ENCODE results near the gene NDUFC2.
A peak's percentile ranks its signal among the peaks of the same experiment; 100 is the strongest.
"Not testable (repeated sequence)": the region's sequence is repeated elsewhere in the genome, so short reads cannot be mapped to it uniquely, and the experiment has no call there.

Gene NDUFC2

DNA sequence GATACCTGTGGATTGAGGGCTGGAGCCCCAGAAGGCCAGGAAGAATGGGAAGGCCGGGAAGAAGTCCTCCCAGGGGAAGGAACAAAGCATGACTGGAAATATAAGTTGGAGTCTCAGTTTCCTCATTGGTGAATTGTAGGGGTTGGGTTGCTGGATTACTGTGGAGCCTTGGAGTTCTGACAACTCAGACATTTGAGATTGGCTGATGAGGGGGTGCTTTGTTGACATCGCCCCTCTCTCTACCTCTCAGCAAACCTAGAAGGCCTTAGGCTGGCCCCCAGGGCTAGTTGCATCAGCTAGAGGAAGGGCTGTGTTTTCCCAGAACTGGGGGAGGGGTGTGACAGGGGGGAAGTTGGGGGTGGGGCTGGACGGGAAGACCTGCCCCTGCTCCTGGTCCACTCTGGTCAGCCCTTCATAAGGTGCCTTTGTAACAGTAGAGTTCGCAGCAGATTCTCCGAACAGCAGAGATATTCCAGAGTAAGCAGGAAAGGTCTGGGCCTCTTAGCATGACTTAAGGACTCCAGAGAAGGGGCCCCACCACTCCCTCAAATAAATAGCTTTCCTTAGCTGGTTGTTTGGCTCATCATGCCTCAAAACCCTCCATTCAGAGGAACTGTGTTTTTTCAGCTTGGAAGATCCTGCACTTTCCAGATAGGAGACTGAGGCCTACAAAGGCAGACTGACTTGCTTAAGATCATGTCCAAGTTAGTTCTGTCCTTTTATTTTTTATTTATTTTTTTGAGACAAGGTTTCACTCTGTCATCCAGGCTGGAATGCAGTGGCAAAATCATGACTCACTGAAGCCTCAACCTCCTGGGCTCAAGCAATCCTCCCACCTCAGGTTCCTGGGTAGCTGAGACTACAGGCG lies 28.5 kb downstream of the NDUFC2 start:
- peak in 1 of 2 experiments; percentile 29 for DNase-seq

GRCh38 chr11:78049348-78049747 lies 30.3 kb downstream of the NDUFC2 start:
- DNase-seq: no peak

- DNase-seq: peak in 1 of 2 experiments; percentile 13
Measured at GRCh38 chr11:78048561-78048960, 31.1 kb downstream of the NDUFC2 start.

DNA sequence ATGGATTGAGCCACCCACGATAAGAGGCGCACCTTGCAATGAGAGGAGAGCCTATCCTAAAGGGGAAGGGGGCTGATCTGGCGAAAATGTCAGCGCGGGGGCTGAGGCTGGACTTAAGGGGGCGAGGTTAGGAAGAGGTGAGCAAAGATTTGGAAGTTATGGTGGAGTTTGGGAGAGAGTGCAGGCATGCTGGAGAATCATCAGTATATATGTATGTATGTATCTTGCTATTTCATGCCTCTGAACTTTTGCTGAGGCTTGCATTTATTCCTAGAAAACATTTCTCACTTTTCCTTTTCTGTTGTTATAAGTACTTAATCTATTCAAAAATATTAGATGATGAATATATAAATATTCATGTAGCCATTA lies 33.2 kb downstream of the NDUFC2 start:
- DNase-seq: no peak

DNA sequence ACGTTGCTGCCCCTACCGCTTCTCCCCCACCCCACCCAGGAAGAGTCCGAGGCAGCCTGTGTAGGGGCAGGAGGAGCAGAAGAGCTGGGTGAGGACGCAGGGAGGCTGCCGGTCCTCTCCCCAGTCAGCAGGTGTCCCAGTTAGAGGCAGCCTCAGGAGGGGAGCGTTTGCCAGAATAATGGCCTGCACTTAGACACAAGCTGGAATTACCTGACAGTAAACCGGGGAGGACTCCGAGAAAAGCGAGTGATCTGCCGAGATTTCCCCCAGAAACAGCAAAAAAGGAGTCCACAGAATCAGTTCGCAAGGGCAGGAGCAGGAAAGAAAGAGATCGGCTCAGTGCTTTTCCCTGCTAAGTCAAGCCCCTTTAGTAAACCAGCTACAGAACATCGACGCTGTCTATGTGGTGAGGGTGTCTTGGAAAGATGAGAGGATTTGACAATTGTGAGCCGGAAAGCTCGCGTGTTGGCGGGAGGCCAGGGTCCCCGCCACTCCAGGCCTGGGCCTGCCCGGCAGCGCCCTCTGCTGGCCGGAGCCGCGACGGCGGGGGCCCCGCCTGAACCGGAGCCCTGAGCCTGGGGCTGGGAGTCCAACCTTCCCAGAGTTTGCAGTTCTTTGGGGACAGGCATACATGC lies 33.7 kb downstream of the NDUFC2 start:
- peak in 1 of 2 experiments; percentile 60 for DNase-seq

- DNase-seq: no peak
Measured at GRCh38 chr11:78044706-78045105, 35.0 kb downstream of the NDUFC2 start.

DNA sequence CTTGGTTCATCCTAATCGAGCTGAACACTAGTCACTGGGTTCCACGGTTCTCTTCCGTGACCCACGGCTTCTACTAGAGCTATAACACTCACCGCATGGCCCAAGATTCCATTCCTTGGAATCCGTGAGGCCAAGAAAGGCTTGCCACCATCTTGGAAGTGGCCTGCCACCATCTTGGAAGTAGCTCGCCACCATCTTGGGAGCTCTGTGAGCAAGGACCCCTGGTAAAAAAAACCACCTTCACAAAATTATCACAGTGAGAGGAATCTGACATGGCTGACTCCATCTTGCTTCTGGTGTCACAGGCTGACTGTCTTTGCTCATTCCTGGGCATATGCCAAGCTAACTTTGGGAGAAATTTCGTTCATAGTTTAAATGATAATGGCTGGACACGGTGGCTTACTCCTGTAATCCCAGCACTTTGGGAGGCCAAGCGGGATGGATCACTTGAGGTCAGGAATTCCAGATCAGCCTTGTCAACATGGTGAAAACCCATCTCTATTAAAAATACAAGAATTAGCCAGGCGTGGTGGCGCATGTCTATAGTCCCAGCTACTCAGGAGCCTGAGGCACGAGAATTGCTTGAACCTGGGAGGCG lies 37.7 kb downstream of the NDUFC2 start:
- DNase-seq: no peak

DNA sequence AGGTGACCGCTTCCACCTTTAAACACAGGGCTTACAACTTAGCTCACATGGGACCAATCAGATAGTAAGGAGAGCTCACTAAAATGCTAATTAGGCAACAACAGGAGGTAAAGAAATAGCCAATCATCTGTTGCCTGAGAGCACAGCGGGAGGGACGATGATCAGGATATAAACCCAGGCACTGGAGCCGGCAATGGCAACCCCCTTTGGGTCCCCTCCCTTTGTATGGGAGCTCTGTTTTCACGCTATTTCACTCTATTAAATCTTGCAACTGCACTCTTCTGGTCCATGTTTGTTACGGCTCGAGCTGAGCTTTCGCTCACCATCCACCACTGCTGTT lies 38.3 kb downstream of the NDUFC2 start:
- not testable (repeated sequence) for DNase-seq

DNA sequence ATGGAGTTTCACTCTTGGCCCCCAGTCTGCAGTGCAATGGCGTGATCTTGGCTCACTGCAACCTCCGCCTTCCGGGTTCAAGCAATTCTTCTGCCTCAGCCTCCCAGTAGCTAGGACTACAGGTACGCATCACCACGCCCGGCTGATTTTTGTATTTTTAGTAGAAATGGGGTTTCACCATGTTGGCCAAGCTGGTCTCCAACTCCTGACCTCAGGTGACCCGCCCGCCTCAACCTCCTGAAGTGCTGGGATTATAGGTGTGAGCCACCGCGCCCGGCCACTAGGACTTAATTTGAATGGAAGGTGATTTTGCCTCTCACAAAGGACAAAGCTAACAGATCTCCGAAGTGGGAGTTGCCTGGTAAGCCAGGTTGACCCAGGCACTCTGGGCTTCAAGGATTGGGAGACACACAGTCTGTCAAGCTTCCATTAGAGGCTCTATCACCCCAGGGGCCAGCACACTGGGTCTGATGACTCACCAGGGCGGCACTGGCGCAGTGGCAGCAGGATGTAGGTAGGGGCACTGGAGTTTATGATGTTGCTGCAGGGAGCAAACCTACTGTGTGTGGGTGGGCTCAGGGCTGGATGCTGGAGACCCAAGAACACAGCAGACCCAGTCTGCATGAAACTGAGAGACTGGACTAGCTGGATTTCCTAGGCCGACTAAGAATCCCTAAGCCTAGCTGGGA lies 38.8 kb downstream of the NDUFC2 start:
- no peak for DNase-seq

DNA sequence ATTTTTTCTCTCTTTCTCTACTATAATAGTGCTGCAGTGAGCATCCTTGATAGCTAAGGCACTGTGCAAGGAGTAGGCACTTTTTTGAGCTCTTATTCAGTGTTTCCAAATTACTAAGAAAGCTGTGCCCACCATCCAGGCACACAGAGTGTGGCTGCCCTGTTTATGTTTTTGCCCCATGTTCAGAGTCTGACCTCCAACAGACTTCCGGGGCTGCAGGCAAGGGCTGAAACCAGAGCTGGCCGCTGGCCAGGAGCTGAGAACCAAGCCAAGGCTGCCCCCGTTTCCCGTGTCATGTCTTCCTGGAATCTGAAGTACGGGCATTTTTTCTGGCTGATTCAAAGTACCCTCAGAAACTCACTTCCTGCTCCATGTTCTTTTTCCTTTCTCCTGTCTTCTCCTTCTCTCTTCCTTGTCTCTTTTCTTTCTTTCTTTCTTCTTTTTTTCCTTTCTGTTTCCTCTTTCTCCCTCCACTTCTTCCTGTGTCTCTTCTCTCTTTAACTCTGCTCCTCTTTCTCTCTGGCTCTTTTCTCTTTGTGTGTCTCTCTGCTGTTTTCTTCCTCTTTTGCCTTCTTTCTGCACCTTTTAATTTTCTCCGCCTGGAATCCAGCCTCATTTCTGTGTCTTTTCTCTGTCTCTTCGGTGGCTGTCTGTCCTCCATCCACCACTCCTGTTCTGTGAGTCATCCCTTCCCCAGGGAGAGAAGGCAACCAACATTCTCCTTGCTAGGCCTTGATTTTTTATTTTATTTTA lies 39.6 kb downstream of the NDUFC2 start:
- DNase-seq: peak; percentile 79 to 91

- no peak for DNase-seq
Measured at GRCh38 chr11:78039391-78039918, 40.2 kb downstream of the NDUFC2 start.

DNA sequence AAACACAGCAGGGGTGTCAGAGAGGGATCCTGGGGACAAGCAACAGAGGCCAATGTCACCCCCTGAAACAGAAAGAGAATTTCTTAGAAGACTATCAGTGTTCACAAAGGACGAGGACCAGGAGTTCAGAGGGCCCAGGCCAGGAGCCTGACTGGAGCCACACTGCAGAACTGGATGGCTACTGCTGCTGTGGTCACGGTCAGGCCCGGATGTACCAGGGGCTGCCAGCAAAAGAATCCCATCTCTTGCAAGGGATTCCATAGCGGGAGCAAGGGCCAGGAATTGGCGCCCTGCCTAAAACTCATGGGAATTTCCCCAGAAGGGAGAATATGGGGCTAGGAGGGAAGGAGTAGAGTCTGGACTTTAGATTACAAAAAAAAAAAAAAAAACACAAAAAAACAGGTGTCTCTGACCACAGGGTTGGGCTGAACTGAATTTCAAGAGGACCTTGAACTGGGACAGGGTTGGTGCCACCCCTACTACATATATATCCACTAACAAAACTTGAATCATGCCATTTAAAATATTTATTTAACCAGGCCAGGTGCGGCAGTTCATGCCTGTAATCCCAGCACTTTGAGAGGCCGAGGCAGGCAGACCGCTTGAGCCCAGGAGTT lies 40.9 kb downstream of the NDUFC2 start:
- DNase-seq: no peak

- DNase-seq: no peak
Measured at GRCh38 chr11:78037825-78038620, 41.6 kb downstream of the NDUFC2 start.

DNA sequence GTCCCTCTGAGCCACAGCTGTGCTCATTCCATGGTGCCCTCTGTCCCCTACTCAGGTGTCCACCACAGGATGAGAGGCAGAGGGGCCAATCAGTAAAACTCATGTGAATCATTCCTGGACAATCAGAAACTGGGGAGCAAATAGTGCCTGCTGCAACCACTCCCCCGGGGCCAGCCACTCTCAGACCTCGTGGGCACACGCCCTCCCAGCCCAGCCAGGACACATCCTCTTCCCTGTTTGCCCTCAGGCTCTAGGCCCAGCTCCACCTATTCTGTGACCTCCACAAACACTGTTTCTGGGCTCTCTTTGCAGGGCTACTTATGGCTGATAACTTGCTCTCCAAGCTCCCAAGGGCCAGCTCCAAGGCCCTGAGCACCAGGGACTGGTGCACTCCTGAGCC lies 42.6 kb downstream of the NDUFC2 start:
- DNase-seq: no peak

DNA sequence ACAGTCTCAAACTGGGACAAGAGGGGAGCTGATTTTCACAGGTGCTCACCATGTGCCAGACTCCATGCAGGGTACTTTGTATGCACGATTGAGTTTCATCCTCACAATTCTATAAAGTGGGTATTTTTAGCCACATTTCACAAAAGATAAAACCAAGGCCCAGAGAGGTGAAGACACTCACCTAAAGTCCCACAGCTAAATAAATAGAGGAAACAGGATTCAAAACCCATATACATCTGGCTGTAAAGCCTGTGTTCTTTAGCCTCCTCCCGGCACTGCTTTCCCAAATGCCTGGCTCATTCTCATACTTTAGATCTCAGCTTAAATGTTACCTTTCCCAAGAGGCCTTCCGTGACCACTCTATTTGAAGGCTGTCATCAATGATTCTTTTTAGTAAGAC lies 43.3 kb downstream of the NDUFC2 start:
- no peak for DNase-seq

DNA sequence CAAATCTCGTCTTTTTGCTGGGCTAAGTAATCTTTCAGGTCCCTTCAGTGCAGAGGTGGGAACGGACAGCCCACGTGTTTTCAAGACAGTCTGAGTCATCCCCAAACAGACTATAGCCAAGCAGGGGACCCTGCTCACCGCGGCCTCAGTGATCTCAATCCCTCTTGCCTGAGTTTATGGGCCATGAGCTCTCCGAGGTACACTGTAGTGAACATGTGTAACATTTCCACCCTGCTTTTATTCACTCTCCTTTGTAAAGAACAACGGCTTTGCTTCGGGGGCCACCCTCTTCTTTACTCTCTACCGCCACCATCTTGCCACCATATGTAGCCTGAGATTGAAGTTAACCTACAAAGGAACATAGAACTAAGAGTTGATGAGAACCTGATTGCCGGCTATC lies 45.0 kb downstream of the NDUFC2 start:
- no peak for DNase-seq

DNA sequence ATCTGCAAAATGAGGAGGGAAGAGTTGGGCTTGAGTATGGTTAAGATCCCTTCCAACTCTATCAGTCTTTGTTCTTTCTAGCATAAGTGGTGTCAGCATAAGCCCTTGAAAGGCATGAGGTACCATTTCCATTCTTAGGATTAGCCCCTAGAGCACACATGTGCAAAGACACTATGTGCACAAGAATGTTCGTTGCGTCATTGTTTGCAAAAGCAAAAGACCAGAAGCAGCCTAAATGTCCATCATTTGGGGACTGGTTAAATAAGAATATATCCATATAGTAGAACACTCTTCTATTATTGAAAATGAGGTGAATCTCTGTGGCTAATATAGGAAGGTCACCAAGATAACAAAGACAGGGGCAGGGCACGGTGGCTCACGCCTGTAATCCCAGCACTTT lies 46.6 kb downstream of the NDUFC2 start:
- no peak for DNase-seq

- DNase-seq: no peak
Measured at GRCh38 chr11:78032090-78032489, 47.6 kb downstream of the NDUFC2 start.

- DNase-seq: no peak
Measured at GRCh38 chr11:78031629-78032028, 48.0 kb downstream of the NDUFC2 start.

DNA sequence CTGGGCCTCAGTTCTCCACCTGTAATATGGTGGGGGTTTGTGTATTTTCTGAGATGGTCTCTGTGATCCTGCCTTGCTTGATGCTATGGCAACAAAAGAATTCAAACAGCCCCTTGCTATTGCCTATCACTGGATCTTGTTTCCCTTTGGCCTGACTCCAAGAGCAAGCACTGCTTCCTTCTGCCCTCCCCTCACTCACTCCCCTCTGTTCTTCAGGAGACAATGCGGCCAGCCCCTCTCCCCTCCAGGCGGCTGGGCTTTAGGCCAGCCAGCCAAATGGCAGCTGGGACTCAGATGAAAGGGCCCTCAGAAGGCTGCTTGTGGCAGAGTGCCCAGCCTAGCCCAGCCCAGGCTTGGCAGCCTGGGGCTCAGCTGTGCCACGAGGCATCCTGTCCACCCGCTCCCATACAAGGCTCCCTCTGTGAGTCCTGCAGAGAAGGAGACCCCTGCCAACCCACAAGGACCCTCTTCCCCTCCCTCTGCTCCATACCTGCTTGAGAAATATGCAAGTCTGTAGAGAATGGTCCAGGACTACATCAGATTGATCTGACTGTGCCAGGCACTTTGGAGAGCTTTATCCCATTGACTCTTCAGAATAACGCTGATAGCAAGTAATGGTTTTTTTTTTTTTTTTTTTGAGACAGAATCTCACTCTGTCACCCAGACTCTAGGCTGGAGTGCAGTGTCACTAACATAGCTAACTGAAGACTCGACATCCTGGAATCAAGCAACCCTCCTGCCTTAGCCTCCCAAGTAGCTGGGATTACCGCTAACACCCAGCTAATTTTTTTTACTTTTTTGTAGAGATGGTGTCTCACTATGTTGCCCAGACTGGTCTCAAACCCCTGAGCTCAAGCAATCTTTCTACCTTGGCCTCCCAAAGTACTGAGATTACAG lies 49.0 kb downstream of the NDUFC2 start:
- no peak for DNase-seq
